ENCODE results near the gene TMEM167B. TPM values are rescaled to one million over a fixed set of nuclear protein-coding genes. Genes with fewer than 3 reads are reported as not detected.

TMEM167B gene
- total RNA-seq, 4 donors from 2014 or later, result 13.5 to 28.2 (median 19.5) TPM

- DNase-seq (ENCODE audit: low spot score in 2 of 2), result peak; percentile 87 to 95
- no peak for TF ChIP-seq POLR2A (IDR thresholded peaks at IDR 0.05)
- peak in 1 of 2 donors; percentile 61 for TF ChIP-seq EP300 (IDR thresholded peaks at IDR 0.05)
- TF ChIP-seq CTCF (IDR thresholded peaks at IDR 0.05), result peak; percentile 91 to 96 (median 95)
- H3K9me3 ChIP-seq, result no peaks in the 10 kb centered on the region
- H3K4me1 ChIP-seq, result peaks cover 0 to 27% (median 16%) of the 10 kb centered on the region in 4 donors
- H3K36me3 ChIP-seq, result no peaks in the 10 kb centered on the region
- peak overlapping the region in 3 of 4 donors; percentile 2 to 52 (median 33) for H3K4me3 ChIP-seq
- H3K27ac ChIP-seq, result peak overlapping the region in 2 of 4 donors; percentile 18 to 65
- H3K27me3 ChIP-seq, result peaks cover 0 to 23% of the 10 kb centered on the region in 2 donors
- 7 to 8% methylated on average over 31 of the region's 31 CpGs for WGBS, 2 donors
Observed at GRCh38 chr1:109112652-109113285, 22.2 kb downstream of the TMEM167B start.

GRCh38 chr1:109113590-109114341, 23.2 kb downstream of the TMEM167B start, which contains the start of gene ELAPOR1:
ELAPOR1 (plus strand) TSS chr1:109114115; CDS start chr1:109114184, 69 bp downstream.
- H3K4me3 ChIP-seq, result peak within 1 kb of the TSS; percentile 5 to 52 (median 33)
- no peaks in the 10 kb centered on the region for H3K9me3 ChIP-seq
- TF ChIP-seq POLR2A (IDR thresholded peaks at IDR 0.05), result no peak
- no peak for TF ChIP-seq CTCF (IDR thresholded peaks at IDR 0.05)
- TF ChIP-seq EP300 (IDR thresholded peaks at IDR 0.05), result no peak
- WGBS, 2 donors, result 1 to 2% methylated on average over 53 to 56 of the region's 56 CpGs
- H3K27ac ChIP-seq, result peak within 1 kb of the TSS in 1 of 4 donors; percentile 65
- H3K4me1 ChIP-seq, result peaks cover 0 to 27% (median 16%) of the 10 kb centered on the region in 4 donors
- peaks cover 0 to 23% of the 10 kb centered on the region in 2 donors for H3K27me3 ChIP-seq
- H3K36me3 ChIP-seq, result no peaks in the 10 kb centered on the region
- peak in 1 of 2 donors; percentile 19 for DNase-seq (ENCODE audit: low spot score in 2 of 2)

- H3K4me3 ChIP-seq, result peak overlapping the region in 2 of 4 donors; percentile 33 to 52
- no peak overlapping the region for H3K27ac ChIP-seq
- no peaks in the 10 kb centered on the region for H3K9me3 ChIP-seq
- DNase-seq (ENCODE audit: low spot score in 2 of 2), result no peak
- H3K27me3 ChIP-seq, result peaks cover 0 to 23% of the 10 kb centered on the region in 2 donors
- TF ChIP-seq EP300 (IDR thresholded peaks at IDR 0.05), result no peak
- no peak for TF ChIP-seq POLR2A (IDR thresholded peaks at IDR 0.05)
- no peak for TF ChIP-seq CTCF (IDR thresholded peaks at IDR 0.05)
- no peaks in the 10 kb centered on the region for H3K36me3 ChIP-seq
- peaks cover 0 to 27% (median 16%) of the 10 kb centered on the region in 4 donors for H3K4me1 ChIP-seq
- 3 to 8% methylated on average over 10 to 11 of the region's 12 CpGs for WGBS, 2 donors
Observed at GRCh38 chr1:109114342-109114674, 23.7 kb downstream of the TMEM167B start.

- H3K9me3 ChIP-seq, result no peaks in the 10 kb centered on the region
- TF ChIP-seq EP300 (IDR thresholded peaks at IDR 0.05), result no peak
- no peak for TF ChIP-seq CTCF (IDR thresholded peaks at IDR 0.05)
- TF ChIP-seq POLR2A (IDR thresholded peaks at IDR 0.05), result no peak
- no peak for DNase-seq (ENCODE audit: low spot score in 2 of 2)
- H3K36me3 ChIP-seq, result no peaks in the 10 kb centered on the region
- 90 to 98% methylated on average over 2 of the region's 2 CpGs for WGBS, 2 donors
- no peak overlapping the region for H3K27ac ChIP-seq
- no peak overlapping the region for H3K4me3 ChIP-seq
- peaks cover 0 to 23% of the 10 kb centered on the region in 2 donors for H3K27me3 ChIP-seq
- H3K4me1 ChIP-seq, result peaks cover 0 to 27% (median 16%) of the 10 kb centered on the region in 4 donors
Observed at GRCh38 chr1:109115685-109116084, 25.1 kb downstream of the TMEM167B start.

GRCh38 chr1:109116286-109116685, 25.7 kb downstream of the TMEM167B start:
- DNase-seq (ENCODE audit: low spot score in 2 of 2), result no peak
- H3K36me3 ChIP-seq, result no peaks in the 10 kb centered on the region
- 62 to 67% methylated on average over 1 of the region's 1 CpG for WGBS, 2 donors
- H3K4me1 ChIP-seq, result peaks cover 0 to 27% (median 16%) of the 10 kb centered on the region in 4 donors
- no peaks in the 10 kb centered on the region for H3K9me3 ChIP-seq
- H3K27ac ChIP-seq, result no peak overlapping the region
- no peak for TF ChIP-seq POLR2A (IDR thresholded peaks at IDR 0.05)
- no peak for TF ChIP-seq EP300 (IDR thresholded peaks at IDR 0.05)
- no peak for TF ChIP-seq CTCF (IDR thresholded peaks at IDR 0.05)
- no peak overlapping the region for H3K4me3 ChIP-seq
- peaks cover 0 to 23% of the 10 kb centered on the region in 2 donors for H3K27me3 ChIP-seq

Data from tibial nerve (tissue), 4 donors.